Gastrocnemius medialis (tissue), 4 donors: ENCODE data around the gene INTS11.

Experiments
- CTCF ChIP-seq, 5 experiments: fragments of 450-650 bp in 3 of 5; fragments of 200-600 bp in 2 of 5; sonication (generic) in 2 of 5; IDR thresholded peaks in 4 of 5; conservative IDR thresholded peaks in 1 of 5; 1 replicate in 4 of 5; 2 replicates in 1 of 5; pipeline ENCODE4 v1.5.1; 2016 to 2019; ENCODE audit warnings: antibody characterized with exemption in 5 of 5, mild to moderate bottlenecking in 3 of 5, moderate library complexity in 3 of 5
- POLR2A ChIP-seq, 2 donors: fragments of 450-650 bp; IDR thresholded peaks; one replicate each; pipeline ENCODE4 v1.6.1; 2017; ENCODE audit warnings: antibody characterized with exemption in 2 of 2, mild to moderate bottlenecking in 2 of 2, moderate library complexity in 2 of 2

GRCh38 chr1:1273512-1274298, 50.8 kb downstream of the INTS11 start, which contains the start of gene UBE2J2:
- TF ChIP-seq CTCF (IDR thresholded peaks at IDR 0.05 in 4 of 5, conservative IDR thresholded peaks at IDR 0.05 in 1 of 5) (no peak), POLR2A (IDR thresholded peaks at IDR 0.05) (peak; percentile 75 to 88)
